NCI-H2171 (cell line): Measurements from ENCODE around the gene ADSL.
A peak's percentile ranks its signal among the peaks of the same experiment; 100 is the strongest.
"Not testable (repeated sequence)": the region's sequence is repeated elsewhere in the genome, so short reads cannot be mapped to it uniquely, and the experiment has no call there.

Experiments
- DNase-seq: peaks from one replicate; lab custom pipeline; 2025; lab: John Stamatoyannopoulos, UW

The ADSL gene

DNA sequence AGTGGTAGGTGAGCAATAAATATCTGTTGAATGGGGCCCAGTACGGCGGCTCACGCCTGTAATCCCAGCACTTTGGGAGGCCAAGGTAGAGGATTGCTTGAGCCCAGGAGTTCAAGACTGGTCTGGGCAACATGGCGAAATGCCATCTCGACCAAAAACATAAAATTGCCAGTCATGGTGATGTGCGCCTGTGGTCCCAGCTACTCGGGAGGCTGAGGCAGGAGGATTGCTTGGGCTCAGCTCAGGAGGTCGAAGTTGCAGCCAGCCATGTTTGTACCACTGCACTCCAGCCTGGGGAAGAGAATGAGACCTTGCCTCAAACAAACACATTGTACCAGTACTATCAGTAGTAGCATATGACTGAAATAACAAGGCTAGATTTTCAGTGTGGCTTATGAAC lies 28.3 kb downstream of the ADSL start:
- DNase-seq, result no peak

DNA sequence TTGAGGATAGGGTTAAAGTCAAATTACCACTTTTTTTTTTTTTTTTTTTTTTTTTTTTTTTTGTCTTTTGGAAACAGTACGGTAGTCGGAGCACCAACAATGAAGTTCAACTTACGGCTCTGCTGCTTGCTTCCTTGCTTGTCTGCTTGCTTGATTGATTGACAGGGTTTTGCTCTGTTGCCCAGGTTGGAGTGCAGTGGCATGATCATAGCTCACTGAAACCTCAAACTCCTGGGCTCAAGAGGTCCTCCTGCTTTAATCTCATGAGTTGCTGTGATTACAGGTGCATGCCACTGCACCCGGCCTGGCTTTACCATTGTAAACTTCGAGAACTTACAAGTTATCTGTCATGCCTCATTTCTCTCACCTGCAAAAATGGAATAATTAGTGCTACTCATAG lies 29.8 kb downstream of the ADSL start:
- no peak for DNase-seq

DNA sequence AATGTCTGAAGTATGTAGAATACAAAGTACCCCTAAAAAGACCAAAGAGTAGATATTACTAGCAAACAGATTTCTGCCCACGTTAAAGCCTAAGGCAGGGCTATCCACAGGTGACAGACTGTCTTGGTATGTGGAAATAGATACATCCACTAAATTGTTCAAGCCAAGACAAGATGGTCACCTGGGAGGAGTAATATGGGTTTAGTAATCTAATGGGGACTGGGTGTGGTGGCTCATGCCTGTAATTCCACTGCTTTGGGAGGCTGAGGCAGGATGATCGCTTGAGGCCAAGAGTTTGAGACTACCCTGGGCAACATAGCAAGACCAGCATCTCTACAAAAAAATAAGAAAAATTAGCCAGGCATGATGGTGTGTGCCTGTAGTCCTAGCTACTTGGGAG lies 31.6 kb downstream of the ADSL start:
- DNase-seq, result no peak

DNA sequence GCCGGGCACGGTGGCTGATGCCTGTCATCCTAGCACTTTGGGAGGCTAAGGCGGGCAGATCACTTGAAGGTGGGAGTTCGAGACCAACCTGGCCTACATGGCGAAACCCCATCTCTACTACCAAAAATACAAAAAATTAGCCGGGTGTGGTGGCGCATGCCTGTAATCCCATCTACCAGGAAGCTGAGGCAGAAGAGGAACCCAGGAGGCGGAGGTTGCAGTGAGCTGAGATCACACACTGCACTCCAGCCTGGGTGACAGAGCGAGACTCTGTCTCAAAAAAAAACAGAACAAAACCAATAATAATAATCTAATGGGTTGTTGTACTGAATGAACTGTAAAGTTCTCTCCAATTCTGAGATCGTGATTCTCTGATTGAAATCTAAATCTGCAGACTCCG lies 32.1 kb downstream of the ADSL start:
- not testable (repeated sequence) for DNase-seq

DNA sequence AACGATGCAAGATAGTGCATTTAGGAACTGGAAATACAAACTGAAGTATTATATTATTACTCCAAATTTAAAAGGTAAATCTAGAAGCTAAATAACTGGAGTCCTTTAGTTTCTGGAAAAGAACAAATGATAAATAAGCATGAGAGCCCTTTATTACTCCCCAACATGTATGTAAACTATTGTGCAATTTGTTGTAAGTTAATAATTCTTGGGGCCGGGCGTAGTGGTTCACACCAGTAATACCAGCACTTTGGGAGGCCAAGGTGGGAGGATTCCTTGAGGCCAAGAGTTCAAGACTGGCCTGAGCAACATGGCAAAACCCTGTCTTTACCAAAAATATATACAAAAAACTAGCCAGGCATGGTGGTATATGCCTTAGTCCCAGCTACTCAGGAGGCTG lies 35.2 kb downstream of the ADSL start:
- DNase-seq, result no peak

DNA sequence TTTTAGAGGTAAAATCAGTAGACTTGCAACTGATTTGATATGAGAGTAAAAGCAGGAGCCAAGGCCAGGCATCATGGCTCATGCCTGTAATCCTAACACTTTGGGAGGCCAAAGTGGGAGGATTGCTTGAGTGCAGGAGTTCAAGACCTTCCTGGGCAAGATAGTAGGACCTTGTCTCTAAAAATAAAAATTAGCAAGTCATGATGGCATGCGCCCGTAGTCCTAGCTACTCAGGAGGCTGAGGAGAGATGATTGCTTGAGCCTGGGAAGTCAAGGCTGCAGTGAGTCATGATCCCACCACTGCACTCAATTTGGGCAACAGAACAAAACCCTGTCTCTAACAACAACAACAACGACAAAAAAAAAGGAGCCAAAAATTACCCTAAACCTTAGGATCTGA lies 37.6 kb downstream of the ADSL start:
- DNase-seq, result no peak

DNA sequence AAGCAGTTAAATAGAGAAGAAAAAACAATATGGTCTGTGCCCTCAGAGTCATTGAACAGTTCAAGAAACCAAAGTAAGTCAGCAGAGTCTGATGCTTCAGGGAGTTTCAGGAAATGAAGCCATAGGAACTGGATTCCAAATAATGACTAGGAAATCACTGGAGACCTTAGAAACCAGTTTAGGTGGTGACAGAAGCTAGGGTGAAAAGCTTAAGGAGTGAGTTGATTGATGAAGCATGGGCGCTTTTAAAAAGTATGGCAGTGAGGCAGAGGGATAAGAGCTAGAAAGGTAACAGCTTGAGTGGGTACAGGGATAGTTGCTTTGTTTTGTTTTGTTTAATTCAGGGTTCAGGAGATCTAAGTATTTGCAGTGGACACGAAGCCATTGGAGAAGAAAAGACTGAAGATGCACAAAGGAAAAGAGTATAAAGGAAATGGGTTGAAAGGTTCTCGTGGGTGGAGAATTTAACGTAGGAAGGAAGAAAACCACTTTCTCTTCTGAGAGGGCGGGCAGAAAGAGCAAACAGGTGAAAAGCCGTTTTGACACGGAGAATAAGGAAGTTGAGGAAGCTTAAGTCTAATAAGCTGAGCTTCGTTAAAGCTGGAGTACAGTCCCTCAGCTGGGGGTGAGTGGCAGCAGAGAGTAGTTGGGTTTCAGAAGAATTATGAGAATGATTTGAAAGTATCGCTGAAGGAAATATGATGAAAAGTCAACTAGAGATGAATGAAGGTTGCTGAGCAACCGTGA lies 38.9 kb downstream of the ADSL start:
- no peak for DNase-seq

DNA sequence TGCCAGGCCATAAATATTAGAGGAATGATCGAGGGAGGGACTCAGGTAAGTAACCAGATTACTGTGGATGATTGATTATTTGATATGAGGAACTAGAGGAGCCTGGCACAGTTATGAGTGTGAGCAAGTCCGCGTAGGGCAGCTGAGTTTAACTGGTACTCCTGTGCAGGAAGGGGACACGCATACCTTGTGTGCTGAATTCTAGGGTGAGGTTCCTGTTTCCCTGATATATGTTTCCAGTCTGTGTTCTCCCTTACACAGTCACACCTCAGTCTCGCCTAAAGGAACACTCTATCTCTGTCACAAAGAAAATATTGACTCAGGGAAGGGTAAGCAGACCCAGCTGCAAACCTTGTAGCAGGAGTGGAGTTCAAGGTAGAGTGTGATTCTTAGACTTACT lies 41.4 kb downstream of the ADSL start:
- DNase-seq, result no peak

DNA sequence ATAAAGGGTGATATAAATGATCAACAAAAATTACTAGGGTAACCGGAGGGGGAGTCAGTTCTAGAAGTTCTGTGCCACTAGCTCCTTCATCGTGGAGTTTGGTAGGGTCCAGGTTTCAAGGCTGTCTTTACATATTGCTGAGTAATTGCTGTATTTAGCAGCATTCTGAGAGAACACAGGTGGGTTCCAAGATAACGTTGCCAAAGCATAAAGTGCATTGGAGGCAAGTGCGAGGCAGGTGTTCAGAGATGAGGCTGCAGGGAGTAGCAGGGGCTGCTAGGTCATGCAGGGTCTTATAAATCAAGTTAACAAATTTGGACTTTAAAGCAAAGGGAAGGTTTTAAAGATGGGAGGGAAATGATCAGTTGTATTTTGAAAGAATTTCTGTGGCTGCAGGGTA lies 41.9 kb downstream of the ADSL start:
- DNase-seq, result no peak

DNA sequence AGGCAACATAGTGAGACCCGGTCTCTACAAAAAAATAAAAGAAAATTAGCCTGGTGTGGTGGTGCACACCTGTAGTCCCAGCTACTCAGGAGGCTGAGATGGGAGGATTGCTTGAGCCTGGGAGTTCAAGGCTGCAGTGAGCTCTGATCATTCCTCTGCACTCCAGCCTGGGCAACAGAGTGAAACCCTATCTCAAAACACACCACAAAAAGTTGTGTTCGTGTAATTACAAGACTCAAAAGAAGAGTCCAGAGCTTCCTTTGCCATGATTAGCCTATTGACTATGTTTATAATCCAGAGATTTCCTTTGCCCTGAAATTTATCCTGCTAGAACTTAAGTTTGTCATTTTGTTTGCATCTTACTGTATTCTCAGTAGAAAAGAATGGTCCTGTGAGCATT lies 45.1 kb downstream of the ADSL start:
- no peak for DNase-seq

DNA sequence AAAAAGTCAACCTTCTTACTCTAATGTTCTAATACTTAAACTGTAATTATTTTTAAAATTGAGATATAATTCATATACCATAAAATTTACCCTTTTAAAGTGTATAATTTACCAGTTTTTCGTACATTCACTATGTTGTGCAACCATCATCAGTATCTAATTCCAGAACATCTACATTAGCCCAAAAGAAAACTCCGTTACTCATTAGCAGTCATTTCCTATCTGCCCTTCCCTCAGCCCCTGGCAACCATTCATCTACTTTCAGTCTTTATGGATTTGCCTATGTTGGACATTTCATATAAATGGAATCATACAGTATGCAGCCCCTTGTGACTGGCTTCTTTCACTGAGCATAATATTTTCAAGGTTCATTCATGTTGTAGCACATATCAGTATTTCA lies 46.3 kb downstream of the ADSL start:
- no peak for DNase-seq

DNA sequence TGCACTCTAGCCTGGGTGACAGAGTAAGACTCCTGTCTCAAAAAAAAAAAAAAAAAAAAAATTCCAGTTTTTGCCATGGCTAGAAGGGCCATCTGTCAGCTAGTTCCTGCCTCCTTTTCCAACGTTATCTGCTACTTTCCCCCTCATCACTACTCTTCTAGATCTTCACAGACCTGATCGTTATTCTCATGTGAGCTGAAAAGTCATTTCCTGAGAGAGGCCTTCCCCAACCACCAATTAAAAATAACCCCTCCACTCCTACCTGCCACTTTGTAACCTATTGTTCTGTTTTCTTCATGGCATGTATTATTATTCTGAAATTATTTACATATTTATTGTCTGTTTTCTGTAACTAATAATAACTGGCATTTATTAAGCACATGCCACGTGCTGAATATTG lies 48.3 kb downstream of the ADSL start:
- DNase-seq, result peak; percentile 58

DNA sequence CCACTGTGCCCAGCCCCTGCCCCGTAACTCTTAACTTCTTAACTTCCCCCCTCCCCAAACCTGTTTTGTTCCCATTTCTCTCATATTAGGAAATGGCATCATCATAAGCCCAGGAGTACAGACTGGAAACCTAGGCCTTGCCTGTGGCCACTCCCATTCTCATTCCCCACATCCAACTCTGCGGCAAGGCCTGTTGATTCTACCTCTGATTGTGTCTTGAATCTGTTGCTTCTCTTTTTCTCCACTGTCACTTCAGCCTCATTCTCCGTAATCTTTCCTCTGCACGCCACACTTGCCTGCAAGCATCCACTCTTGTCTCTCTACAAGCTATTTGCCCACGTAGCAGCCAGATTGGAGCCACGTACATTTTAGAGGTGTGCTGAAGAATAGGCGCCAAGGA lies 49.3 kb downstream of the ADSL start:
- no peak for DNase-seq

DNA sequence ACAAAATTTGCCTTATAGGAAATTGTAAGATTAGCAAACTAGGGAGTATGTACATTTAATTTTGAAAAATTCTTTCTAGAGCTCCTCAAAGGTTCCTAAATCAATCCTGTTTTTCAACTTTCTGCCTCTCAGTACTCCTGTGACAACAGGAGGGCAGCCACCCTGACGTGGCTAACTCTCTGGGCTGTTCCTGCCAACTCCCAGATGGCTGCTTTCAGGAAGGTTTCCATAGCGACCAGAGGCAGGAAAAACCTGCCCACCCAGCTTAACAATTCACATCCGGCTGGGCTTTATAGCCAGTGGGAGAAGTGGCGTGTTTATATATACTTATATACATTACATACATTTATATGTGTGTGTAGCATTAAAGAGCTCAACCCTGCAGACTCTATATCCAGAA lies 50.6 kb downstream of the ADSL start:
- DNase-seq, result peak; percentile 83

DNA sequence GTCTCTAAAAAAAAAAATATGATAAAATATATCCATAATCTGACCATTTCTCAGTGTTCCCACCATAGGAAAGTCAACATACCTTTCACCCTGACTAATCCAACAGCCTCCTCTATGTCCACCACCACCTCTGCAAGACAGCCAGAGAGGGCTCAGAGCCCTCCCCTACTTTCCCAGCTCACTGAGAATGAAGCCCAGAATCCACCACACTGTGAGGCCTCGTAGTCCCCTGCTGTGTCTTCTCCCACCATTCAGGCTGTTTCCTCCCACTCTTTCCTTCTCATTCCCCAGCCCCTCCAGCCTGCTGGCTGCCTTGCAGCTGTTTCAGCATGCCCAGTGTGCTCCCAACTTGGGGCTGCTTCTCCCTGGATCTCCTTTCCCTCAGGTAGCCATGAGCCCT lies 51.1 kb downstream of the ADSL start:
- no peak for DNase-seq

DNA sequence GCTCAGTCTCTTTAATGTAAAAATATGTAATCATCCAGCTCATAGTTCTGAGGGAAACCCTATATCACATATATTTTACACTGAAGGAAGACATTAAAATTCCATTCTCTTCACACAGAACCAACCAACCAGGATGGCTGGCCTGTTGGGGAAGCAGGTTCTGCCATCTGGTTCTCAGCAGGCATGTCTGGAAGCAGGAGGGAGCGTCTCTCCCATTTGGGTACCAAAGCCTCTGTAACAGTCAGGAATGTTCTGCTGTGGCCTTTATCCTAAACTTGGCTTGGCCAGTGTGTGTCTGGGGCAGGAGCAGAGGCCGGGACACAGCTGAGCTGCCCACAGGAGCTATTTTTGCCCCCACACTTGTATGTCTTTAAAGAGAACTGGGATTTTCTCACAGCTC lies 53.3 kb downstream of the ADSL start:
- no peak for DNase-seq

DNA sequence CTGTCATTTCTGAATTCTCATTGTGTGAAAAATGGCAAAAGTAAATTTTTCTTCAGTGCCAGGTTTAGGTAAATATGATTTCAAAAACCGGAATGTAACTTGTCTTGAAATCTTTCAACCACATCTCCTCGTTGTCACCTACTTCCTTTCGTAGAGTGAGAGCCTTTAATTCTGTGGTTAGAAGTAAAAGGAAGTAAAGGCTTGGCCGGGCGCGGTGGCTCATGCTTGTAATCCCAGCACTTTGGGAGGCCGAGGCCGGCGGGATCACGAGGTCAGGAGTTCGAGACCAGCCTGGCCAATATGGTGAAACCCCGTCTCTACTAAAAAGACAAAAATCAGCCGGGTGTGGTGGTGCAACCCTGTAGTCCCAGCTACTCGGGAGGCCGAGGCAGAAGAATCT lies 53.9 kb downstream of the ADSL start:
- DNase-seq, result no peak

DNA sequence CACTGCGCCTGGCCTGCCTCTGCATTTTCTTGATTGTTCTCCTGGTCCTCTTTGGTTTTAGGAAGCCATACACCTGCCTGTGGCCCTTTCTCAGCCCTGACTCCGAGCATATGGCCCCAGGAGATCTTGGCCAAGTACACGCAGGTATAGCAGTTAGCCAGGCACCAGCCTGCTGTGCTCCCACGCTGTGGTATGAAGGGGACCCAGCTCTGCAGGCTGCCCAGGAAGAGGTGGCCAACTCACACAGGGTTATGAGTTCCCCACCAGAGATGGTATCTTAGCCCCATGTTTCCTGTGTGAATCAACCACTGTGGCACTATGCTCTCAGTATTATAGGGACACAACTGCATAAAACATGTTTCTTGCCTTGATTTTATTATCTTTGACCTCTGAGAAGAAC lies 55.2 kb downstream of the ADSL start:
- no peak for DNase-seq

DNA sequence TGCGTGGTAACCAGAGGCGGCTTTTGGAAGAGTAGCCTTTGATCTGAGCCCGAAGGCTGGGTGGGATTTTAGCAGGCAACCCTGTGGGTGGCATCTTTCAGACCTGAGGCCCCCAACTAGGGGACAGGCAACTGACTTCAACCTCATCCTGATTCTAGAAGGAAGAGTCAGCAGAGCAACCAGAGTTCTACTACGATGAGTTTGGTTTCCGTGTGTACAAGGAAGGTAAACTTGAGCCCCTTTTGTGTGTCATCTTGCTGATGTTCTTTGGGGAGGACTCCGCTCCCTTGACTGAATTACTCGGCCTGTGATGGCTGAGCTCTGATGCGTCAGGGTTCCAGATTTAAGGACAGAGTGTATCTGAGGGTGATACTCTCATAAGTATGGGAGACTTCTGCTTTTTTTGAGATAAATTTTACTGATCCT lies 55.7 kb downstream of the ADSL start:
- no peak for DNase-seq

DNA sequence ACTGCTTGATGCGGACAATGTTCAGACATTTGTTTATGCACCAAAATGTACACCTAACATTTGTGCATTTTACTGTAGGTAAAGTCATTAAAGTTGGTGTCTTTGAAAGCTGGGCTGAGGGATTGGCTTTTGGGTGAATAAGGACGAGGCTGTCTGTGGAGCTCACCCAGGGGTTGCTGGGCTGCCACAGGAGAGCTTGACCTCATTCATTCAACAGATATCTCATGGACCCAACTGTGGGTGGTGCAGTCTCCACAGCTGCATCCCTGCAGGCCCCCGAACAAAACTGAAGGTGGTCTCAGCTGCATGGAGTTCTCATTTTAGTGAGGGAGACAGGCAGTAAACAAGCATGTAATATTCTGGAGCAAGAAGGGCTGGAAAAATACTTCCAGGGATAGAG lies 56.8 kb downstream of the ADSL start:
- no peak for DNase-seq

DNA sequence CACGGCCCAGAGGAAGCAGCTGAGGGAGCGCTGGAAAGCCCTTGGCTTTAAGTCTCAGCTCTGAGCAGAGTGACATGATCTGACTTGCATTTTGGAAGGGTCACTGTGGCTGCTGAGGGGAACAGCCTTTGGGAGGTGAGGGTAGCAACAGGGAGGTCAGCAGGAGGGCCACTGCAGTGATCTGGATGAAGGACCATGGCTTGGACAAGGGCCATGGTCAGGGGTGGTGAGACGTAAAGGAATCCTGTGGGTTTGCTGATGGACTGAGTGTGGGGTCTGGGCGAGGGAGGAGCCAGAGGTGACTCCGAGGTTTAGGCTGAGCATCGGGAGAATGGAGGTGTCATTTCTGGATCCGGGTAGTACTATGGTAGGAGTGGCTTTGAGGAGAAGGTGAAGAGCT lies 57.4 kb downstream of the ADSL start:
- no peak for DNase-seq

DNA sequence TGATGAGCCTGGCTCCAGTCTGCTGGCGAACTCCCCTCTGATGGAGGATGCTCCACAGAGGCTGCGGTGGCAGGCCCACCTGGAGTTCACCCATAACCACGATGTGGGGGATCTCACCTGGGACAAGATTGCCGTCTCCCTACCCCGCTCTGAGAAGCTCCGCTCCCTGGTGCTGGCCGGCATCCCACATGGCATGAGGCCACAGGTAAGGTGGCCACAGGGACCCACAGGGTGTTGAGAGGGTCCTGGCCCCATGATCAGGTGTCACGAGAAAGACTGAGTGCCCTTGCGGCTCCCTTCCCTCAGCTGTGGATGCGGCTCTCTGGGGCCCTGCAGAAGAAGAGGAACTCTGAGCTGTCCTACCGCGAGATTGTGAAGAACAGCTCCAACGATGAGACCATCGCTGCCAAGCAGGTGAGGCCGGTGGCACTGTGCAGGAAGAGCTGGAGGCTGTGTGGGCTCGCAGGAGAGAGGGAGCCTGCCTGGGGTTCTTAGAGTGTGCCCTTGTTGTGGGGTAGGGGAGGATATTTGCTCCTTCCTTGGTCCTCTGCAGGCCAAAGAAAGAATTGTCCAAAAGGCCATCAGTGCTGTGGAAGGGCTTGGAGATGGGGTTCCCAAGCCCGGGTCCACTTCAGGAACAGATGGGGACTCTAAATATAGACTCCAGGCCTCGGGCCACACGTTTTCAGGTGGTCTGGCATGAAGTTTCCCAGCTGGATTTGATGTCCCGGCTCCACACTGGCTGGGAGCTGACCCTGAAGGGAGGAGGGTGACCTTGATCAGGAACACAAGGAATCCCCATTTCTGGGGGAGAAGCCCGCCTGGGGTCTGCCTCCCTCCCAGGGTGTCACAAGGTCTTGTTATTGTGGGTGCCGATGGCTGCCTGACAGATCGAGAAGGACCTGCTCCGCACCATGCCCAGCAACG lies 58.2 kb downstream of the ADSL start:
- DNase-seq, result no peak
